PC-3 (cell line): ENCODE data around the gene NPAS4. TPM values are rescaled to one million over a fixed set of nuclear protein-coding genes. Genes with fewer than 3 reads are reported as not detected.

ENCODE experiments used
- ATAC-seq: fragments of 200-7000 bp; cut with Tn5 transposase; 2 replicates; pipeline ENCODE4 v1.9.1; 2020; ENCODE audit warnings: mild to moderate bottlenecking, moderate library complexity
- BruUV-seq: library from RNA; stranded (reverse); fragments of 400-500 nt; replicated peaks from 2 replicates; lab custom pipeline; 2021; lab: Mats Ljungman, UMichigan
- CTCF ChIA-PET: fragments of 300-600 bp; sonication (Branson Sonifier 250); formaldehyde crosslinking; loops from one replicate; lab custom pipeline; 2022; ENCODE audit warnings: antibody characterized with exemption; lab: Charles Lee
- POLR2A ChIA-PET: fragments of 300-600 bp; sonication (Branson Sonifier 250); formaldehyde crosslinking; loops from one replicate; lab custom pipeline; 2022; ENCODE audit warnings: antibody characterized with exemption; ENCODE audit not compliant: unreplicated experiment; lab: Charles Lee
- DNase-seq: peaks from one replicate; pipeline ENCODE4 v3.0.0-alpha.2; 2015
- H2AFZ ChIP-seq: fragments of 300-600 bp; sonication (generic); 2 replicates; pipeline ENCODE4 v1.6.0; 2016; ENCODE audit warnings: antibody characterized with exemption, low read length
- H3F3A ChIP-seq: fragments of 300-600 bp; sonication (generic); one replicate; pipeline ENCODE4 v1.6.0; 2017; ENCODE audit warnings: antibody characterized with exemption, low read length, control low read depth, mild to moderate bottlenecking; ENCODE audit not compliant: unreplicated experiment
- H3K27ac ChIP-seq: fragments of 300-600 bp; sonication (generic); 2 replicates; pipeline ENCODE4 v1.5.1; 2016; ENCODE audit warnings: mild to moderate bottlenecking, low read length
- H3K27me3 ChIP-seq: fragments of 300-600 bp; sonication (generic); 2 replicates; pipeline ENCODE4 v1.6.1; 2016; ENCODE audit warnings: low read length, mixed read lengths
- H3K36me3 ChIP-seq: fragments of 300-600 bp; sonication (generic); 2 replicates; pipeline ENCODE4 v1.6.1; 2016; ENCODE audit warnings: low read depth, mixed run types, low read length, mixed read lengths
- H3K4me1 ChIP-seq: fragments of 300-600 bp; sonication (generic); 2 replicates; pipeline ENCODE4 v1.5.1; 2016; ENCODE audit warnings: low read length; ENCODE audit not compliant: insufficient read depth
- H3K4me2 ChIP-seq: fragments of 300-600 bp; sonication (generic); 2 replicates; pipeline ENCODE4 v1.6.0; 2016; ENCODE audit warnings: low read length
- H3K4me3 ChIP-seq: fragments of 300-600 bp; sonication (generic); 2 replicates; pipeline ENCODE4 v1.5.1; 2016; ENCODE audit warnings: mild to moderate bottlenecking, low read length, mixed read lengths
- H3K79me2 ChIP-seq: fragments of 300-600 bp; sonication (generic); 2 replicates; pipeline ENCODE4 v1.6.1; 2017; ENCODE audit warnings: low read length, mixed read lengths
- H3K9ac ChIP-seq: fragments of 300-600 bp; sonication (generic); 2 replicates; pipeline ENCODE4 v1.6.0; 2016; ENCODE audit warnings: mild to moderate bottlenecking, low read length
- H3K9me2 ChIP-seq: fragments of 300-600 bp; sonication (generic); replicated peaks from 2 replicates; pipeline ENCODE4 v1.6.1; 2016; ENCODE audit warnings: mixed run types, low read length, mixed read lengths
- H3K9me3 ChIP-seq: fragments of 300-600 bp; sonication (generic); 2 replicates; pipeline ENCODE4 v1.6.1; 2016; ENCODE audit warnings: low read length, mixed read lengths
- H4K20me1 ChIP-seq: fragments of 300-600 bp; sonication (generic); 2 replicates; pipeline ENCODE4 v1.6.1; 2016; ENCODE audit warnings: low read length, mixed read lengths
- CTCF ChIP-seq: fragments of 300-600 bp; sonication (generic); conservative IDR thresholded peaks from 2 replicates; pipeline ENCODE4 v1.5.1; 2017; ENCODE audit warnings: antibody characterized with exemption, low read depth, mild to moderate bottlenecking, low read length
- EZH2 ChIP-seq: fragments of 300-600 bp; sonication (generic); IDR thresholded peaks from one replicate; pipeline ENCODE4 v1.6.1; 2017; ENCODE audit warnings: antibody characterized with exemption, mild to moderate bottlenecking, low read length; ENCODE audit not compliant: unreplicated experiment
- EZH2phosphoT487 ChIP-seq: fragments of 300-600 bp; sonication (generic); IDR thresholded peaks from 2 replicates; pipeline ENCODE4 v1.6.1; 2018; ENCODE audit warnings: mild to moderate bottlenecking, antibody characterized with exemption, low read length, borderline replicate concordance
- intact Hi-C: fragments of 100-400 bp; cut with micrococcal nuclease; formaldehyde crosslinking; loops from 2 replicates; pipeline ENCODE4 v1.9.0; 2023
- total RNA-seq: library from RNA; depleted of rRNA; stranded (reverse); fragments of >200 nt; gene quantifications from 2 replicates; pipeline ENCODE4 v1.2.3, GENCODE V29; 2014

Gene NPAS4
- total RNA-seq, 1 experiment from 2014 or later = not detected

GRCh38 chr11:66408488-66409214 is 12.2 kb upstream of the NPAS4 start:
- H3K9ac ChIP-seq = no peak overlapping the region
- DNase-seq = peak; percentile 90
- intact Hi-C loops = loop anchor here (1.0 to 2.0 kb wide), 4 partner anchors 22 to 270 kb away; partner anchors contain the start of gene MRPL11
- H4K20me1 ChIP-seq = no peaks in the 10 kb centered on the region
- peak overlapping the region; percentile 61 for H2AFZ ChIP-seq
- H3K9me3 ChIP-seq = no peaks in the 10 kb centered on the region
- BruUV-seq = no TSS peak
- ATAC-seq = peak; percentile 84
- no peaks in the 10 kb centered on the region; the same call in 1 of the 2 replicates for H3K4me1 ChIP-seq
- H3K27ac ChIP-seq = no peak overlapping the region
- peaks cover 83% of the 10 kb centered on the region for H3K27me3 ChIP-seq
- no peaks in the 10 kb centered on the region for H3K36me3 ChIP-seq
- H3K4me3 ChIP-seq = peak overlapping the region; percentile 49; the same call in 1 of the 2 replicates
- H3F3A ChIP-seq = no peaks in the 10 kb centered on the region
- no peaks in the 10 kb centered on the region for H3K79me2 ChIP-seq
- CTCF ChIA-PET = interaction anchor here (1.1 kb wide), 1 partner anchor 9 kb away, joined by 3 read pairs; no protein-coding TSS in a partner anchor
- POLR2A ChIA-PET = no interaction called here
- H3K9me2 ChIP-seq = no peaks in the 10 kb centered on the region
- peak overlapping the region; percentile 76 for H3K4me2 ChIP-seq
- TF ChIP-seq EZH2phosphoT487 = no peak
- TF ChIP-seq CTCF = peak; percentile 100

GRCh38 chr11:66409226-66409625 is 11.6 kb upstream of the NPAS4 start:
- BruUV-seq = no TSS peak
- Histone ChIP-seq H3K4me3 (no peak overlapping the region), H3K9ac (no peak overlapping the region), H3F3A (no peaks in the 10 kb centered on the region), H3K79me2 (no peaks in the 10 kb centered on the region), H2AFZ (no peak overlapping the region), H3K27me3 (peaks cover 83% of the 10 kb centered on the region), H3K9me3 (no peaks in the 10 kb centered on the region), H3K27ac (no peak overlapping the region), H3K9me2 (no peaks in the 10 kb centered on the region), H3K4me2 (peak overlapping the region; percentile 76), H4K20me1 (no peaks in the 10 kb centered on the region), H3K36me3 (no peaks in the 10 kb centered on the region), H3K4me1 (no peaks in the 10 kb centered on the region; the same call in 1 of the 2 replicates)
- TF ChIP-seq EZH2phosphoT487 (no peak), CTCF (no peak), EZH2 (no peak)
- intact Hi-C loops = loop anchor here (2.0 kb wide), 2 partner anchors 30 to 270 kb away; partner anchors contain the start of gene MRPL11
- no peak for ATAC-seq
- DNase-seq = no peak
- ChIA-PET CTCF (interaction anchor here (1.1 kb wide), 1 partner anchor 9 kb away, joined by 3 read pairs; no protein-coding TSS in a partner anchor), POLR2A (no interaction called here)

- Histone ChIP-seq H3K9ac (no peak overlapping the region), H3K36me3 (no peaks in the 10 kb centered on the region), H3K79me2 (no peaks in the 10 kb centered on the region), H3F3A (no peaks in the 10 kb centered on the region), H3K27me3 (peaks cover 83% of the 10 kb centered on the region), H3K9me3 (no peaks in the 10 kb centered on the region), H3K4me3 (no peak overlapping the region), H3K4me2 (no peak overlapping the region), H3K9me2 (no peaks in the 10 kb centered on the region), H3K27ac (no peak overlapping the region), H2AFZ (no peak overlapping the region), H4K20me1 (no peaks in the 10 kb centered on the region), H3K4me1 (no peaks in the 10 kb centered on the region; the same call in 1 of the 2 replicates)
- no peak for TF ChIP-seq EZH2
- POLR2A ChIA-PET = no interaction called here
- CTCF ChIA-PET = interaction anchor here (0.7 kb wide), 1 partner anchor 22 kb away, joined by 3 read pairs; no protein-coding TSS in a partner anchor
- DNase-seq (no peak), ATAC-seq (no peak)
- intact Hi-C loops = no loop called here
- BruUV-seq = no TSS peak
Observed at GRCh38 chr11:66410191-66410590, 10.6 kb upstream of the NPAS4 start.
